Omental fat pad (tissue), 4 donors: ENCODE results near the gene CABLES2. TPM values are rescaled to one million over a fixed set of nuclear protein-coding genes. Genes with fewer than 3 reads are reported as not detected.

Experiments used
- ATAC-seq: fragments of 150-250 bp; one replicate; pipeline ENCODE4 v1.9.1; 2016; ENCODE audit warnings: mild to moderate bottlenecking, moderate library complexity; ENCODE audit not compliant: low FRiP score
- DNase-seq: peaks from one replicate; pipeline ENCODE4 v3.0.0-alpha.2; 2019; ENCODE audit warnings: low spot score
- CTCF ChIP-seq, 3 donors: fragments of 450-650 bp; IDR thresholded peaks; one replicate each; pipeline ENCODE4 v1.5.1; 2016 to 2017; ENCODE audit warnings: antibody characterized with exemption in 3 of 3, mild to moderate bottlenecking in 3 of 3, moderate library complexity in 2 of 3
- total RNA-seq, 4 donors: library from RNA; depleted of rRNA; stranded (reverse); fragments of >200 nt; gene quantifications; one replicate each; pipeline ENCODE4 v1.1.0, GENCODE V29; 2016

Gene CABLES2
- total RNA-seq, 4 donors from 2014 or later: 1.5 to 2.8 (median 2.5) TPM

- TF ChIP-seq CTCF (IDR thresholded peaks at IDR 0.05): no peak
- no peak for ATAC-seq
- DNase-seq: no peak
These were observed 379 bp downstream of the CABLES2 start for GRCh38 chr20:62406635-62407176.

GRCh38 chr20:62405981-62406513 lies 1.0 kb downstream of the CABLES2 start:
- DNase-seq (no peak), ATAC-seq (no peak)
- no peak for TF ChIP-seq CTCF (IDR thresholded peaks at IDR 0.05)

- DNase-seq: peak; percentile 48
- TF ChIP-seq CTCF (IDR thresholded peaks at IDR 0.05): peak in 1 of 3 donors; percentile 10
- peak; percentile 41 for ATAC-seq
These were observed 1.7 kb downstream of the CABLES2 start for GRCh38 chr20:62405108-62405980.

GRCh38 chr20:62404761-62405107 lies 2.4 kb downstream of the CABLES2 start:
- DNase-seq (no peak), ATAC-seq (no peak)
- TF ChIP-seq CTCF (IDR thresholded peaks at IDR 0.05): no peak

GRCh38 chr20:62404112-62404665 lies 2.9 kb downstream of the CABLES2 start:
- ATAC-seq: no peak
- DNase-seq: no peak
- TF ChIP-seq CTCF (IDR thresholded peaks at IDR 0.05): no peak

- no peak for TF ChIP-seq CTCF (IDR thresholded peaks at IDR 0.05)
- DNase-seq (no peak), ATAC-seq (no peak)
These were observed 3.8 kb downstream of the CABLES2 start for GRCh38 chr20:62403331-62403730.
